GM12878 (cell line): ENCODE results near the gene OR13C8. TPM values are rescaled to one million over a fixed set of nuclear protein-coding genes. Genes with fewer than 3 reads are reported as not detected.

Experiments used
- ATAC-seq: fragments of 200-7000 bp; cut with Tn5 transposase; 3 replicates; pipeline ENCODE4 v1.9.1; 2020; ENCODE audit warnings: mild to moderate bottlenecking, moderate library complexity
- BruUV-seq: library from RNA; stranded (reverse); fragments of 400-500 nt; replicated peaks from 2 replicates; lab custom pipeline; 2021; lab: Mats Ljungman, UMichigan
- CTCF ChIA-PET: fragments of 300-600 bp; sonication (Branson Sonifier 250); formaldehyde crosslinking; extraction: SDS; loops from one replicate; lab custom pipeline; 2021; ENCODE audit warnings: inconsistent platforms; lab: Yijun Ruan, JAX
- POLR2A ChIA-PET: fragments of 350-600 bp; formaldehyde crosslinking; extraction: SDS; loops from one replicate; lab custom pipeline; 2021; ENCODE audit warnings: inconsistent platforms; lab: Charles Lee
- RAD21 ChIA-PET: fragments of 300-600 bp; sonication (Branson Sonifier 250); formaldehyde crosslinking; loops from one replicate; lab custom pipeline; 2023; ENCODE audit warnings: antibody characterized with exemption; ENCODE audit not compliant: unreplicated experiment; lab: Charles Lee
- SMC1A ChIA-PET: fragments of 300-600 bp; sonication (Branson Sonifier 250); formaldehyde crosslinking; loops from one replicate; lab custom pipeline; 2023; ENCODE audit not compliant: unreplicated experiment, uncharacterized antibody; lab: Charles Lee
- DNase-seq: peaks from one replicate; pipeline ENCODE4 v3.0.0-alpha.2; 2011; ENCODE audit warnings: low read depth, low spot score
- FAIRE-seq: peaks from 3 replicates; lab custom pipeline; 2011; peaks lifted over from hg19 to GRCh38; lab: Jason Lieb, UNC
- H2AFZ ChIP-seq: 2 replicates; pipeline ENCODE4 v1.6.0; 2011; ENCODE audit warnings: low read depth, low read length, control low read depth; ENCODE audit not compliant: control insufficient read depth
- H3K27ac ChIP-seq: 2 replicates; pipeline ENCODE4 v1.5.1; 2011; ENCODE audit warnings: control low read depth; ENCODE audit not compliant: control insufficient read depth, insufficient read depth
- H3K27me3 ChIP-seq, 2 experiments: replicated peaks in 1 of 2; 2 replicates each; pipeline versions ENCODE4 v1.6.0 to v1.6.1; 2011; ENCODE audit warnings: low read length in 1 of 2; ENCODE audit not compliant: control insufficient read depth in 2 of 2, insufficient read depth in 2 of 2
- H3K36me3 ChIP-seq, 2 experiments: 2 replicates each; pipeline ENCODE4 v1.5.1; 2011; ENCODE audit warnings: low read length in 1 of 2; ENCODE audit not compliant: control insufficient read depth in 2 of 2, insufficient read depth in 2 of 2
- H3K4me1 ChIP-seq: 2 replicates; pipeline ENCODE4 v1.6.1; 2011; ENCODE audit warnings: mild to moderate bottlenecking, low read length, moderate library complexity, mixed read lengths; ENCODE audit not compliant: control insufficient read depth, insufficient read depth
- H3K4me2 ChIP-seq: 2 replicates; pipeline ENCODE4 v1.6.0; 2011; ENCODE audit warnings: control low read depth; ENCODE audit not compliant: control insufficient read depth, insufficient read depth
- H3K4me3 ChIP-seq: fragments of 200-600 bp; sonication (generic); 2 replicates; pipeline ENCODE4 v1.5.1; 2016
- H3K79me2 ChIP-seq: 2 replicates; pipeline ENCODE4 v1.6.0; 2011; ENCODE audit warnings: low read length; ENCODE audit not compliant: control insufficient read depth, insufficient read depth
- H3K9ac ChIP-seq: 2 replicates; pipeline ENCODE4 v1.8.0; 2011; ENCODE audit warnings: low read length, control low read depth, mixed read lengths; ENCODE audit not compliant: control insufficient read depth, insufficient read depth
- H3K9me3 ChIP-seq: replicated peaks from 3 replicates; pipeline ENCODE4 v1.5.1; 2011; ENCODE audit warnings: mild to moderate bottlenecking, low read length; ENCODE audit not compliant: control insufficient read depth, insufficient read depth
- H4K20me1 ChIP-seq: 2 replicates; pipeline ENCODE4 v1.6.0; 2011; ENCODE audit not compliant: control insufficient read depth, insufficient read depth
- FOS ChIP-seq: IDR thresholded peaks from 3 replicates; pipeline ENCODE4 v1.6.1; 2011; ENCODE audit warnings: borderline replicate concordance; ENCODE audit not compliant: insufficient read length; ENCODE audit errors: extremely low read depth
- KLF5 ChIP-seq: fragments of 450-650 bp; IDR thresholded peaks from 2 replicates; pipeline ENCODE4 v1.6.1; 2014; ENCODE audit warnings: mild to moderate bottlenecking; ENCODE audit not compliant: partially characterized antibody
- NR2C1 ChIP-seq: fragments of 450-650 bp; IDR thresholded peaks from 2 replicates; pipeline ENCODE4 v1.6.1; 2017; ENCODE audit warnings: antibody characterized with exemption, mild to moderate bottlenecking, moderate library complexity
- SMC3 ChIP-seq: IDR thresholded peaks from 2 replicates; pipeline ENCODE4 v1.6.1; 2011; ENCODE audit warnings: low read length, improper control_type of control experiment, borderline replicate concordance
- SUZ12 ChIP-seq: fragments of 200-600 bp; sonication (generic); IDR thresholded peaks from one replicate; pipeline ENCODE4 v1.6.1; 2018; ENCODE audit warnings: antibody characterized with exemption, mild to moderate bottlenecking; ENCODE audit not compliant: unreplicated experiment
- TBL1XR1 ChIP-seq: IDR thresholded peaks from 2 replicates; pipeline ENCODE4 v1.6.1; 2012; ENCODE audit warnings: low read depth, low read length, improper control_type of control experiment
- ZNF217 ChIP-seq: fragments of 450-650 bp; IDR thresholded peaks from 2 replicates; pipeline ENCODE4 v1.6.1; 2017; ENCODE audit warnings: antibody characterized with exemption, mild to moderate bottlenecking
- ZNF384 ChIP-seq: IDR thresholded peaks from 2 replicates; pipeline ENCODE4 v1.6.1; 2012; ENCODE audit warnings: low read depth, mild to moderate bottlenecking, low read length, improper control_type of control experiment, borderline replicate concordance
- WGBS: methylation state at CpG from one replicate; pipeline ENCODE4 v1.1.6; 2016; ENCODE audit warnings: low lambda C conversion rate; ENCODE audit not compliant: insufficient replicate concordance, insufficient coverage; ENCODE audit errors: missing lambda C conversion rate; 5-methylcytosine and 5-hydroxymethylcytosine counted together
- in situ Hi-C: fragments of 300-500 bp; cut with MboI; formaldehyde crosslinking; loops from 9 replicates; pipeline ENCODE4 v1.14.3; 2018; ENCODE audit warnings: mixed read lengths
- intact Hi-C: fragments of 100-400 bp; cut with micrococcal nuclease; formaldehyde crosslinking; loops from one replicate; pipeline ENCODE4 v1.14.2; 2022; ENCODE audit not compliant: unreplicated experiment
- polyA plus RNA-seq, 11 experiments: library from polyadenylated mRNA; depleted of rRNA in 4 of 11; unstranded in 6 of 11; stranded (reverse) in 5 of 11; fragments of >200 nt; fragmentation: Nextera tagmentation in 4 of 11; fragmentation: Illumina TruSeq in 1 of 11; extraction: Ambion mirVana in 4 of 11; extraction: Trizol in 1 of 11; gene quantifications; 1 replicate in 1 of 11; 2 replicates in 10 of 11; pipeline versions ENCODE4 v1.2.1 to v1.2.3, GENCODE V29; 2011 to 2016; ENCODE audit warnings: inconsistent platforms in 2 of 11, missing spikeins in 2 of 11, low read depth in 1 of 11
- total RNA-seq, 4 experiments: library from RNA; depleted of rRNA in 3 of 4; stranded (reverse); fragments of >200 nt in 3 of 4; fragmentation: Illumina TruSeq in 1 of 4; extraction: Trizol in 1 of 4; gene quantifications; 2 replicates each; pipeline versions ENCODE4 v1.2.1 to v1.2.3, GENCODE V29; 2013 to 2021
- TF ChIP-seq, protein P1 (sequence below), 3 experiments: IDR thresholded peaks in 2 of 3; conservative IDR thresholded peaks in 1 of 3; 2 replicates each; pipeline ENCODE4 v1.5.1; 2011; ENCODE audit warnings: low read depth in 3 of 3, low read length in 3 of 3, mild to moderate bottlenecking in 3 of 3, control low read depth in 2 of 3, moderate library complexity in 2 of 3, inconsistent platforms in 1 of 3, mixed read lengths in 1 of 3; ENCODE audit not compliant: control insufficient read depth in 2 of 3, insufficient read depth in 1 of 3; ENCODE audit errors: extremely low read depth in 1 of 3

Gene OR13C8
- total and polyA plus RNA-seq, 10 of the 15 experiments (the other 5 are each of a cell fraction or from before 2014, with no cell fraction given) = not detected

DNA sequence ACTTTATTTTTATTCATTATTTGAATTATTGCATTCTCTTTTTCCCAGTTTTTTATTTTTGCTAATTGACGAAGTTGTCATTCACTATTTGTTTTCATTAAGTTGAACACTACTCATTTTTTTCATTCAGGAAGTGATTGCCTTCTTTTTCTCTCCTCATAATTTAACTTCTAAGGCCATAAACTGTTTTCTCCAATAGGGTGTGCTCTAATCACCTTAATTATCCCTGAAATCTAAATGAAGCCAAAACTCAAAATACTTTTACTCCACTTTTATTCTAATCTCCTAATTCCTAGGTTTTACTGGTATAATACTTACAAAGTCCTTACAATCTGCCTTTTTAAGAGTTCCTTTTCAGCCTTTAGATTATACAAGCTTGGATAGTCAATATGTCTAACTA is 39.4 kb downstream of the OR13C8 start:
- RAD21 ChIA-PET = no interaction called here
- WGBS = 0% methylated on average over 1 of the region's 1 CpG

More for the DNA sequence above, 39.4 kb downstream of the OR13C8 start:
- in situ Hi-C loops = no loop called here
- ChIA-PET POLR2A (no interaction called here), SMC1A (no interaction called here), CTCF (interaction anchor here (2.2 kb wide), 1 partner anchor 12 kb away, joined by 6 read pairs; no protein-coding TSS in a partner anchor)
- Histone ChIP-seq H3K4me1 (no peaks in the 10 kb centered on the region), H3K9me3 (no peaks in the 10 kb centered on the region), H3K4me2 (no peak overlapping the region), H3K27ac (no peak overlapping the region), H3K4me3 (no peak overlapping the region), H2AFZ (no peak overlapping the region), H4K20me1 (no peaks in the 10 kb centered on the region), H3K79me2 (no peaks in the 10 kb centered on the region), H3K36me3 (no peaks in the 10 kb centered on the region), H3K27me3 (no peaks in the 10 kb centered on the region), H3K9ac (no peak overlapping the region)
- ATAC-seq (no peak), DNase-seq (no peak), FAIRE-seq (no peak)
- TF ChIP-seq ZNF217 = no peak
- TF ChIP-seq TBL1XR1 = no peak
- TF ChIP-seq, protein P1, sequence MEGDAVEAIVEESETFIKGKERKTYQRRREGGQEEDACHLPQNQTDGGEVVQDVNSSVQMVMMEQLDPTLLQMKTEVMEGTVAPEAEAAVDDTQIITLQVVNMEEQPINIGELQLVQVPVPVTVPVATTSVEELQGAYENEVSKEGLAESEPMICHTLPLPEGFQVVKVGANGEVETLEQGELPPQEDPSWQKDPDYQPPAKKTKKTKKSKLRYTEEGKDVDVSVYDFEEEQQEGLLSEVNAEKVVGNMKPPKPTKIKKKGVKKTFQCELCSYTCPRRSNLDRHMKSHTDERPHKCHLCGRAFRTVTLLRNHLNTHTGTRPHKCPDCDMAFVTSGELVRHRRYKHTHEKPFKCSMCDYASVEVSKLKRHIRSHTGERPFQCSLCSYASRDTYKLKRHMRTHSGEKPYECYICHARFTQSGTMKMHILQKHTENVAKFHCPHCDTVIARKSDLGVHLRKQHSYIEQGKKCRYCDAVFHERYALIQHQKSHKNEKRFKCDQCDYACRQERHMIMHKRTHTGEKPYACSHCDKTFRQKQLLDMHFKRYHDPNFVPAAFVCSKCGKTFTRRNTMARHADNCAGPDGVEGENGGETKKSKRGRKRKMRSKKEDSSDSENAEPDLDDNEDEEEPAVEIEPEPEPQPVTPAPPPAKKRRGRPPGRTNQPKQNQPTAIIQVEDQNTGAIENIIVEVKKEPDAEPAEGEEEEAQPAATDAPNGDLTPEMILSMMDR (IDR thresholded peaks at IDR 0.05 in 2 of 3, conservative IDR thresholded peaks at IDR 0.05 in 1 of 3; ENCODE audit: control insufficient read depth in 2 of 3, extremely low read depth in 1 of 3, insufficient read depth in 1 of 3, low read depth in 3 of 3, low read length in 3 of 3) = no peak; a peak in 1 of 6 replicates
- no peak for TF ChIP-seq ZNF384
- no peak for TF ChIP-seq NR2C1
- TF ChIP-seq SMC3 = no peak
- no peak for TF ChIP-seq FOS
- TF ChIP-seq SUZ12 = no peak
- no peak for TF ChIP-seq KLF5
- intact Hi-C loops = loop anchor here (5.0 kb wide), 2 partner anchors 74 to 139 kb away; partner anchors contain the start of gene NIPSNAP3A
- no TSS peak for BruUV-seq
